SIG-M5 (cell line): Measurements from ENCODE around the gene UBE2H.
"Not testable (repeated sequence)": the region's sequence is repeated elsewhere in the genome, so short reads cannot be mapped to it uniquely, and the experiment has no call there.

ENCODE experiments used
- DNase-seq: peaks from one replicate; lab custom pipeline; 2025; lab: John Stamatoyannopoulos, UW

Gene UBE2H

GRCh38 chr7:129843365-129843898 lies 109.3 kb downstream of the UBE2H start:
- no peak for DNase-seq

DNA sequence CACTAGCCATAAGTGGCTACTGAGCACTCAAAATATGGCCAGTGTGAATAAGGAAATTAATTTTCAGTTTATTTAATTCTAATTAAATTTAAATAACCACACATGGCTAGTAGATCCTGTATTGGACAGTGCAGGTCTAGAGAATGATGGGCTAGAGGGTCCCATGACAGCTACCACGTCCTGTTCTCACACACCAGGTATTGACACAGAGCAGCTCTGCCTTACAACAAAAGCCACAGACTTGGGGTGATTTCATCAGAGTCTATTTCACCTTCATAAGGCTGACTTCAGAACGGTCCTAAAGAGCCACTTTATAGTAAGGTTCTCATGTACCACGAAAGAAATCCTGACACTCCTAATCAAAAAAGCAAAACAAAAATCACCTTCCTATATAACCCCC lies 111.3 kb downstream of the UBE2H start:
- no peak for DNase-seq

DNA sequence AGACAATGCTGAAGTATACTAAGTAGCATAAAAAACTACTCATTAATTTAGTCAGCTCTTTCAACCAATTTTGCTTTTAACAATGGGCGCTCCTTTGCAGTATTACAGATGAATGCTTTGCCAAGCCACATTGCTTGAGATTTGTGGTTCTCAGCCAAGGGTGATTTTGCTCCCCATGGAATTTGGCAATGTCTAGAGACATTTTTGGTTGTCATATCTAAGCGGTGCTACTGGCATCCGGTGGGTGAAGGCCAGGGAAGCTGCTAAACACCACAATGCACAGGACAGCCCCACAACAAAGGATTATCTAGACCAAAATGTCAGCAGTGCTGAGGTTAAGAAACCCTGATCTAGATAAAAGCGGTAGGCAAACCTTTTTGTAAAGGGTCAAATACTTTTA lies 112.0 kb downstream of the UBE2H start:
- DNase-seq, result no peak

GRCh38 chr7:129836983-129837382 lies 115.8 kb downstream of the UBE2H start:
- DNase-seq, result no peak

DNA sequence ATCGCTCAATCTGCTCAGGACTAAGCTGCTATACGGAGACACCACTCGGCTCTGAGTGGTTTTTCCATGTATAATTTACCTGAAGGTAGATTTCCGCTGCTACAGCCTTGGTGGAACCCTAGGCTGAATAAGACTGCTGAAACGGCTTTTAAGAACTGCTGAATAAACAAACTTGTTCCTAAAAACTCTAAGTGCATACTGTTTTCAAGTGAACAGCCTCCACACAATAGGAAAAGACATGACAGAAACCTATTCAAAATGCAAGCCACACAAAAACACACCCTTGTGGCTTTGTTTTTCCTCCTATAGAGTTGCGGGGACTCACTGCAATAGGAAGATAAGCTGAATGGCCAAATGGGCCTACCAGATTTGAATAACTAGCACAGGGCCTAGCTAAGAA lies 117.2 kb downstream of the UBE2H start:
- DNase-seq, result no peak

DNA sequence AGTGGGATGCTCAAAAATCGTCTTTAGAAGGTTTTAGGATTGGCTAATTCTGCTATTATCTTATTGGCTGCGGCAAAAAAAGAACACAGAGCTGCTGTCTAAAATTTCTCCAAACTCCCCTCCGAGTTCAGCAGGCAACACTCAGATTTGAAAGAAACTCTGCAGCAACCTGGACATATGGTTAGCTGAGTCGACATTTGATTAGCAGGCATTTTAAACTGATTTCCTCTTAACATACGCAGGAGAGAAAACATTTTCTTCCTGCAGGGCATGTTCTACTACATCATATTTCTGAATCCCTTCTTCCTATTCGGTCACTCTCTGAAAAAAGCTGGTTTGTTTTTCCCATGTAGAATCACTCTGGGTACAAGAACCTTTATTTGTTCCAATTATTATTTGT lies 119.4 kb downstream of the UBE2H start:
- DNase-seq, result not testable (repeated sequence)

- DNase-seq, result no peak
These were observed 120.0 kb downstream of the UBE2H start for GRCh38 chr7:129832701-129833227.

DNA sequence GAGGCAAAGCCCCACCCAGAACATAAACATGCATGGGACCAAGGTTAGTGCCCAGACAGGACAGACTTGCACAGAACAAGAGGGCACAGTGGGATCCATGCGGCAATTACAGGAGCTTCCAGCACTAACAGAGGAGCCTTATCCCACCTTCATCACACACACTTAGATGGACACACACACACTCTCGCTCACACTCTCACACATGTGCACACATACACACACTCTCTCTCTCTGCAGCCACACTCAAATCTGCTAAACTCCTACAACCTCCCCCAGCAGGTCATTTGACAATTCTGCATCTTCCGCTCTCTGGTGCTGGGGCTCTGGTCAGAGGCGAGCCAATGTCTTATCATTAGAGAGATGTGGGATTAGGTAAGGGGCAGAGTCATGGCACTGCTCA lies 120.5 kb downstream of the UBE2H start:
- DNase-seq, result no peak

DNA sequence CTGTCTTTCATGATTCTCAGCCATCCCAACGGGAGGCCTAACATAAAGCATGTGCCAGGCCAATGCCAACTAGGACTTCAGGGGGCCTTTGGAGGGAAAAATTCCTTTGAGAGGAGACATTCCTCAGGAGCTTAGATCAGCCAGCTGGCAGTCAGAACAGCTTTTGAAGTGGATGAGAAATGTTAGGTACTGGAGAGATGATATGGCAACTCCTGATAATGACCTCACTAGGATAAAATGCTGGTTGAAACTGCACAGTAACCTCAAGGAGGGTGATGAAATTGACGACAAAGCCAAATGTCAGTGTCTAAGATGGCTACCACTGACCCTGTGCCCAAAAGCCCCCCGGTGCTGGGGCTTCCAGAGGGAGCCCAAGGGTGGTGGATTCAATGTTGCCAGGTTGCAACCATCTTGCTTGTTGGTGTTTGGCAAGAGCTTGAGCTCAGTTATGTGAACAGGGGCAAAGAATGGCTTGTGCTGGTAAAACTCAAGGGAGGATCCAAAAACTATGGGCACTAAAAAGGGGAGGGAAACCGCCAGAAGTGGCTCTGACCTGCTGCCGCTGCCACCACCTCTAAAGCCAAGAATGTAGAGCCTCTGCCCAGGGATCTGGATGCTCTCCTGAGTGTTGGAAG lies 121.2 kb downstream of the UBE2H start:
- no peak for DNase-seq

DNA sequence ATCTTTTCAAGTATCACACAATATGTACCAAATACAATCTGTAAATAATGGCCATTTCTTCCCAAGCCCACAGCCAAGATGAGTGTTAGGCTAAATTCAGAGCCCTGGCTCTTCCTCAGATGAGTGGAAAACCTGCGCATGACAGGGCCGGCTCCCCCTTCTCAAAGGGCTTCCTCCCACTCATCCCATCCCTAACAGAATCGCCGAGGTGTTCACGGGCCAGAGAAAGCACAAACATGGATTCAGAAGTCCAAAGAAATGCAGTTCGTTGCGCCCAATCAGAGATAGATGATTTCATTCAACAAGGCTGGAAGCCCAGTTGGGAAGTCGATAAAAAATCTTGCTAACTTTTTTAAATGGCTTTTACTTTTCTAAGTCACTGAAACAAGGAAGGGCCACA lies 121.8 kb downstream of the UBE2H start:
- no peak for DNase-seq

GRCh38 chr7:129829737-129830631 lies 122.8 kb downstream of the UBE2H start:
- DNase-seq, result no peak

DNA sequence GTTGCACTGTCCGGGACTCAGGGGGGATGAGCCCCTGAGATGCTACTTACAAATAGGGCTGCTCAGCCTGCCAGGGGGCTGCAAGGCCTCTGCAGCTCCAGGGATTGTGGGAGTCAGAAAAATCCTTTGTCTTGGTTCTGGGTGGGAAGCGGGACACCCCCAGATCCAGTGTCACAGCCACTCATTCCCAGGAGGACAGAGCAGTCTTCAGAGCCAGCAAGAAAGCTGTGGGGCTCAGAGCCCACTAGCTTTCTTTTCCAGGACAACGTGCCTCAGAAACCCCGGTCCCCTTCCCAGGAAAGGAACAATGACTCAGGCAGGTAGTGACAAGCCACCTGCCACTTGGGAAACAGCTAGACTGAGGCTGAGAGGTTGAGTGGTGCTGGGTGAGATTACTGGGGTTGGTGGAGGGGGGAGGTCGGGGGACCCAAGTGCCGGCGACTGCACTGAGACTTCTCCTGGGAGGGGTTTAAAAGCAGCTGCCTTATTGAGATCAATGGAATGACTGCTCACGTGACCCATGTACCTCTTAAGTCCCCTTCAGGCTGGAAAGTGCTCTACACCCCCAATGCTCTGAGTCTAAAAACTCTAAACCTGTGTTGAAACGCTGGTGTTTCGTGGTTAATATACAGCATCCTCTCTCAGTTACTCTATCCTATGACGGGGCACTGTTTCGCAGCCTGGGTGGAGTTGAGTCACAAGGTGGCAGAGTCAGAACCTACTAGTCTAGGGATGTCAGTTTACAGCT lies 123.6 kb downstream of the UBE2H start:
- peak; percentile 24 for DNase-seq

- no peak for DNase-seq
These were observed 124.5 kb downstream of the UBE2H start for GRCh38 chr7:129828078-129828762.

- DNase-seq, result no peak
These were observed 125.2 kb downstream of the UBE2H start for GRCh38 chr7:129827467-129827990.

DNA sequence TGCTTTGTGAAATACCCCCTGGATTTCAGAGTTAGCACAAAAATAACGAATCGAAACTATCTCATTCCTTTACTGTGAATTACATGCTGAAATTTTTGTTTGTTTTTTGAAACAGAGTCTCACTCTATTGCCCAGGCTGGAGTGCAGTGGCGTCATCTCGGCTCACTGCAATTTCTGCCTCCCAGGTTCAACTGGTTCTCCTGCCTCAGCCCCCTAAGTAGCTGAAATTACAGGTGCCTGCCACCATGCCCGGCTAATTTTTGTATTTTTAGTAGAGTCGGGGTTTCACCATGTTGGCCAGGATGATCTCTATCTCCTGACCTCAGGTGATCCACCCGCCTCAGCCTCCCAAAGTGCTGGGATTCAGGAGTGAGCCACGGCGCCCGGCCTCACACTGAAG lies 125.9 kb downstream of the UBE2H start:
- not testable (repeated sequence) for DNase-seq

DNA sequence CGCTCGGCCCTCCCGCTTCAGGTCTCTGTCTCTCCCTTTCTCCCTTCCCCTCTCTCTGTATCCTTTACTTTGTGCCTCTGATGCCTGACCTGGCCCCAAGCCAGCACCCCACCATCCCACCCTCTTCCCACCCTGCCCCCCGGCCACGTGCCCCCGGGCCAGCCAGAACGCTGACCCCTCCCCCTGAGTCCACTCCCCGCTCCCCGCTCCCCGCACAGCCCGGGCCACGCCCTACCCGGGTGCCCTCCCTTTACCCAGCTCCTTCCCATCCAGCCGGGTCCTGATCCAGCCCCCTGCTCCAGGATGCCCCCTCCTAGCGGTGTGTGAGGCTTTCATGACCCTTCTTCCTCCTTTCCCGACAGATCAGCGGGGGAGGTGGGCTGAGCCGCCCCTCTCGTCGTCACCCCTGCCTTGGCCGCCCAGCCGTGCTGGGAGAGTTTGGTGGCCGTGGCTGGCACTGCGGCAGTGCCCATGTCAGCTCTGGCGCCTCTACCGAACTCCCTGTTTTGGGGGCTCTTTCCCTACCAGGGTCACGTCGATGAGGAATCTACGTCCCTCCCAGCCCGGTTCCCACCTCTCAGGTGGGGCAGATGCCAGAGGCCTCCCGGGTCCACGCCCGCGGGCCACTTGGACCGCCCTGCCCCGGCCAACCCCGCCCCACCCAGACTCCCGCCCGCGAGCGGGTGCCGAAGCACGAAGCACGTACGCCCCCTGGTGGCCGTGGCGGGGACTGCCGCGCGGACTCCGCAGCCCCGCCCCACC lies 127.4 kb downstream of the UBE2H start:
- DNase-seq, result no peak

DNA sequence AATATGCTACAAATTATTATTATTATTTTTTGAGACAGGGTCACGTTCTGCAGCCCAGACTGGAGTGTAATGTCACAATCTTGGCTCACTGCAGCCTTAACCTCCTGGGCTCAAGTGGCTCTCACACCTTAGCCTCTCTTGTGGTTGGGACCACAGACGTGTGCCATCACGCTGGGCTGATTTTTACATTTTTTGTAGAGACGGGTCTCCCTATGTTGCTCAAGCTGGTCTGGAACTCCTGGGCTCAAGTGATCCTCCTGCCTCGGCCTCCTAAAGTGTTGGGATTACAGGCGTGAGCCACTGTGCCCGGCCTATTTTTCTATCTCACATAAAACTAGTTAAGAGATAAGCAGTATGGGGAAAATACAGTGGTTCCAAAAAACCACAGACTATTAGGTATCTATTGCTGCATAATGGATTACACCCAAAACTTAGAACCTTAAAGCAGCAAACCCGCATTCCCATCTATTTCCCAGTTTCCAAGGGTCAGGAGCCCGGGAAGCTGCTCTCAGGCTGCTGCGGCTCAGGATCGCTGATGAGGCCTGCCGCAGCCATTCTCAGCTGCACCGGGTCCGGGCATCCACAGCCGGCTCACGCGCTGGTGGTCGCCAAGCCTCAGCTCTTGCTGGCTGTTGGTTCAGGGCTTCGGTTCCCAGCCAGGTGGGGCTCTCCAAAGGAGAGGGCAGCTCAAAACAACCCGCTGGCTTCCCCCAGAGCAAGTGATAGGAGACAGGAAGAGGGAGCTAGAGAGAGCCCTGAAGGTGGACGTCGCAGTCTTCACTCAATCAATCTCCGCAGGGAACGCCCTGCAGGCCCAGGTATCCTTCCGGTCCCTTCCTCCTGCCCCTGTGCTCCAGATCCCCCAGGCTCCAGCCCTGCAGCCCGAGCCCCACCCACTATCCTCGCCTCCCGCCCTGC lies 128.2 kb downstream of the UBE2H start:
- no peak for DNase-seq

- DNase-seq, result not testable (repeated sequence)
These were observed 129.6 kb downstream of the UBE2H start for GRCh38 chr7:129823143-129823542.

- DNase-seq, result no peak
These were observed 131.3 kb downstream of the UBE2H start for GRCh38 chr7:129821476-129821875.

DNA sequence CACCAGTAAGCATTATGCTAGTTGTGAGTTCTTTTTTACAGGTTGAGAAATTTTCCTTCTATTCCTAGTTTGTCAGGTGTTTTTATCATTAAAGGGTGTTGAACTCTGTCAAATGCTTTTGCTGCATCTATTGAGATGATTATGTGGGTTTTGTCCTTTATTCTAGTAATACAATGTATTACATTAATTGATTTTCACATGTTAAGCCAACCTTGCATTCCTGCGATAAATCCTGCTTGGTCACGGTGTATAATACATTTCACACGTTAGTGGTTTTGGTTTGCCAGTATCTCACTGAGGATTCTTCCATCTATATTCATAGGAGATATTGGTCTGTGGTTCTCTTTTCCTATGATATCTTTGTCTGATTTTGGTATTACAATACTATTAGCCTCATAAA lies 136.0 kb downstream of the UBE2H start:
- no peak for DNase-seq
